ENCODE results near the gene CCR5.
"Not testable (repeated sequence)": the region's sequence is repeated elsewhere in the genome, so short reads cannot be mapped to it uniquely, and the experiment has no call there.

The CCR5 gene

GRCh38 chr3:46370839-46371518, at the start of gene CCR5:
TSS of gene CCR5 (plus strand) at chr3:46370946. CDS start at chr3:46372903, 1,957 bp downstream.
- peak; percentile 77 for DNase-seq

- DNase-seq, result no peak
Measured at GRCh38 chr3:46321461-46322104, 49.2 kb upstream of the CCR5 start.

DNA sequence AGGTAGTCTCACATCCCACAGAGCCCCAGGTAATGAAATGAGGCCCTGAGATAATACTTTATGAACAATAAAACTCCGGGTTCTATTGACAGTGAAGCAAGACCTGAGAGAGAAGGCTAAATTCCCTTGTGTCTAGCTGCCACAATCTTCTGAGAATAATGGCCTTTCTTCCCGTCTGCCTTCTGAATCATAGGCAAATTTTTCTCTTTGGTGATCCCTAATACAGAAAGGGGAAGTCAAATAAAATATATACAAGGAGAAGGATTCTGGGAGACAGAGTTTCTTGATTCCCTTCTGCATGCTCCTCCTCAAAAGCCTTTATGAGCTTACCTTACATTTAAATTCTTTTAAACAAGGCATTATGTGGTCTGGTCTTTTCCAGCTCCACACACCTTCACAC, 46.7 kb upstream of the CCR5 start:
- DNase-seq, result no peak

GRCh38 chr3:46325645-46326300, 45.0 kb upstream of the CCR5 start:
- no peak for DNase-seq

GRCh38 chr3:46330676-46331075, 40.1 kb upstream of the CCR5 start:
- not testable (repeated sequence) for DNase-seq

- DNase-seq, result no peak
Measured at GRCh38 chr3:46334741-46335478, 35.8 kb upstream of the CCR5 start.

GRCh38 chr3:46335541-46335940, 35.2 kb upstream of the CCR5 start:
- DNase-seq, result no peak

GRCh38 chr3:46337911-46338310, 32.8 kb upstream of the CCR5 start:
- DNase-seq, result no peak

DNA sequence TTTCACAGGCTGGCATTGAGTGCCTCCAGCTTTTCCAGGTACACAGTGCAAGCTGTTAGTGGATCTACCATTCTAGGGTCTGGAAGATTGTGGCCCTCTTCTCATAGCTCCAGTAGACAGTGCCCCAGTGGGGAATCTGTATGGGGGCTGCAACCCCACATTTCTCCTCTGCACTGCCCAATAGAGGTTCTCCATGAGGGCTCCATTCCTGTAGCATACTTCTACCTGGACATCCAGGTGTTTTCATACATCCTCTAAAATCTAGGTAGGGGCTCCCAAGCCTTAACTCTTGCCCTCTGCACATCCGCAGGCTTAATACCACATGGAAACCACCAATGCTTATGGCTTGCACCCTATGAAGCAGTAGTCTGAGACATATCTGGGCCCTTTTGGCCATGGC, 31.9 kb upstream of the CCR5 start:
- DNase-seq, result no peak

DNA sequence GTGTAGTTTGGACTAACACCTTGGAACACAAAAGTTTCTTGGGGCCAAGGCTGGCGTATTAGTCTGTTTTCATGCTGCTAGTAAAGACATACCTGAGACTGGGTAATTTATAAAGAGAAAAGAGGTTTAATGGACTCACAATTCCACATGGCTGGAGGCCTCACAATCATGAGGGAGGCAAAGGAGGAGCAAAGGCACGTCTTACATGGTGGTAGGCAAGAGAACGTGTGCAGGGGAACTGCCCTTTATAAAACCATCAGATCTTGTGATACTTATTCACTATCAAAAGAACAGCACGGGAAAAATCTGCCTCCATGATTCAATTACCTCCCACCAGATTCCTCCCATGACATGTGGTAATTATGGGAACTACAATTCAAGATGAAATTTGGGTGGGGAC, 26.3 kb upstream of the CCR5 start:
- no peak for DNase-seq

DNA sequence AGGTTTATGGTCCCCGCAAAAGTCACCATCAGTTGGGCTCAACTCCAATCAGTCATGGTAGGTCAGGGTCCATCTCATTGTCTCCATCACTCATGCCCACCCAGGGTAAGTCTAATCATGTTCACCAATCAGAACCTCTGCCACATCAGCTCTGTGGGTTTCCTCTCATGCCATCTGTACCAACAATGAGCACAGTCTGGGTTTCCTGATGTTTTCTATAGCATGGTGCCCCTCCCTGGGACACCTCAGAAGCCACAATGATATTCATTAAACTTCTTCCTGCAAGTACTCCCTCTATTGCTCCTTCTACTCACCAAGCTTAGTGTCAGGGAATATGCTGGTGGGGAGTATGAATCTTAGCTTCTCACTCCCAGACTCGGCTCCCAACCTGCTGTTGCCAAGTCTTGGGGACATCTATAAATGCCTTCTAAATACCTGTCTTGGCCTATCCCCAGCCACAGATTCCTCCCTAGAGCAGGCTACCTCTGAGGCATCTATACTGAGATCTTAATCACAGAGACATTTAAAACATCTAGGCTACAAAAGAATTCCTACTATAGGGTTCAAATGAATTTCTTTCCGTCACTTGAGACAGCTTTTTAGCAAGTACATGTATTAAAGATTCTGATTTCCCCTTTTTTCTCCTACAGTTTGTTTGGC, 21.8 kb upstream of the CCR5 start:
- no peak for DNase-seq

GRCh38 chr3:46349484-46350261, 21.1 kb upstream of the CCR5 start:
- DNase-seq, result peak; percentile 44

DNA sequence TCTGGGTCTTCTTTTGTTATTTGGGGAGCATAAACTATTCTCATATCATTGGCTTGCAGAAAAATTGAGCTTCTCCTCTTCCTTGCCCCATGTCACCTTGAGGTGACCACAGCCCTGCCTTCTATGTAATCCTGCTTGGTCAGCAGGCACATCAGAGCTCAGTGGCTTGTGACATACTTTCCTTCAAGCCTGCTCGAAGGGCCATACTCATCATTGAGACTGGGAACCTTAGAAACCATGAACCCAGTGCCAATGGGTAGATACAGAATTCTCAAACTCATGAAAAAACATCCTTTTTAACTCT, 20.5 kb upstream of the CCR5 start:
- DNase-seq, result no peak

- no peak for DNase-seq
Measured at GRCh38 chr3:46351646-46352045, 19.1 kb upstream of the CCR5 start.

DNA sequence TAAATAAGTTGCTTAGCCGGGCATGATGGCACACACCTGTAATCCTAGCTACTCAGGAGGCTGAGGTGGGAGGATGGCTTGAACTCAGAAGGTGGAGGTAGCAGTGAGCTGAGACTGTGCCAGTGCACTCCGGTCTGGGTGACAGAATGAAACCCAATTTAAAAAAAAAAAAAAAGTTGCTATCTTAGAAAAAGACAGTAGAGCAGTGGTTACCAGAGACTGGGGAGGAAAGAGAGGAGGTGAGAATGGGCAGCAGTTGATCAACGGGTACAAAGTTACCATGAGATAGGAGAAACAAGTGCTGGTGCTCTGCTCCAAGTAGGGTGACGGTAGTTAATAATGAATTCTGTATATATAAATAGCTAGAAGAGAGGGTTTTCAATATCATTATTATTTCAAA, 17.7 kb upstream of the CCR5 start:
- no peak for DNase-seq

DNA sequence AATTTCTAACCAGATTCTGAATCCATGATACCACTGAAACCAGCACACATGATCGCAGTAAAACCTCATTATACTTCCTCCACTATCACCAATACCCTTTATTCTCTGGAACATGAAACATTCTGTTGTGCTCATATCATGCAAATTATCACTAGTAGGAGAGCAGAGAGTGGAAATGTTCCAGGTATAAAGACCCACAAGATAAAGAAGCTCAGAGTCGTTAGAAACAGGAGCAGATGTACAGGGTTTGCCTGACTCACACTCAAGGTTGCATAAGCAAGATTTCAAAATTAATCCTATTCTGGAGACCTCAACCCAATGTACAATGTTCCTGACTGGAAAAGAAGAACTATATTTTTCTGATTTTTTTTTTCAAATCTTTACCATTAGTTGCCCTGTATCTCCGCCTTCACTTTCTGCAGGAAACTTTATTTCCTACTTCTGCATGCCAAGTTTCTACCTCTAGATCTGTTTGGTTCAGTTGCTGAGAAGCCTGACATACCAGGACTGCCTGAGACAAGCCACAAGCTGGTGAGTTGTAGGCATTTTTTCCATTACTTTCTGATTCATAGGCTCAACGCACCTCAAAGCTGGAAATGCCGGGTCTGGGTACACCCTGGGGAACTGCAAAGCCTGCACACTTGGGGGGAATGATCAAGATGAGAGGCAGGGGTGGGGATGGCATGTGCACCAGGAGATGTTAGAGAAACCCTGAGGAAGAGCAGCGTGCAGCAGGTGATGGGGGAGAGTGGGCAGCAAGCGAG, 16.9 kb upstream of the CCR5 start, which contains the start of gene CCR2:
CCR2 (plus strand) TSS at position 465 of the 764 bp plus-strand sequence. CDS start 3,417 bp downstream, outside the sequence.
- no peak for DNase-seq

DNA sequence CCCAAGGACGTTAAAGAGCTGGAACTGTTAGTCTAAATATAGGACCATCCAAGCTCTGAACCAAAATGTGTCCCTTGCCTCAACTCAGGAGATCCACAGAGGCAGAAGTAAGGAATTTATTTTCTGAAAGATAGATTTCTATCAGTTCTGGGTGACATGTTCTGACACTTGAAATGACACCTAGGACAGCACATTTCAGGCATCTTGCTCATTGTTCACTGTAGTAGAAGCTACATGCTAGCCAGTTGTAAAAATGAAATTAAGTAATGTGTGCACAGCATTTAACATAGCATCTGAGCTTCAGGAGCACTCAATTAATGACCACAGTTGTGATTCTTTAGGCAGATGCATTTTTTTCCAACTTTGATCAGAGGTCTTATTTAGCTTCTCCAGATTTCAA, 16.3 kb upstream of the CCR5 start:
- no peak for DNase-seq

DNA sequence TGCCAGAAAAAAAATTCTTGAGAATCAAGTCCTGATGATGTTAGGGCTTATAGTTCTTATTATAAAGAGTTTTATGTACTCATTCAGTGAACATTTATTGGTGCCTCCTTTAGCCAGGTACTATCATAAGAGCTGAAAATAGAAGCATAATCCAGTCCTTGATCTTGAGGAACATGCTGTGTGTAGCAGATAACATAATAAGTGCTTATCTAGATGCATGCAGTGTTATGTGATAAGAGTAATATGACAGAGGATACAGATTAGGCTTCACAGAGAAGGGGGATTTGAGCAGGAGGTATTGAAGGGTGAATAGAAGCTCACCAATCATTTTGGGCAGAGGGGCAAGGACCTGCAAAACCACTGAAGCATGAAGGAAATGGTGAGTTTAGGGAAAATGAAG, 15.8 kb upstream of the CCR5 start:
- no peak for DNase-seq

- no peak for DNase-seq
Measured at GRCh38 chr3:46356276-46356675, 14.5 kb upstream of the CCR5 start.

DNA sequence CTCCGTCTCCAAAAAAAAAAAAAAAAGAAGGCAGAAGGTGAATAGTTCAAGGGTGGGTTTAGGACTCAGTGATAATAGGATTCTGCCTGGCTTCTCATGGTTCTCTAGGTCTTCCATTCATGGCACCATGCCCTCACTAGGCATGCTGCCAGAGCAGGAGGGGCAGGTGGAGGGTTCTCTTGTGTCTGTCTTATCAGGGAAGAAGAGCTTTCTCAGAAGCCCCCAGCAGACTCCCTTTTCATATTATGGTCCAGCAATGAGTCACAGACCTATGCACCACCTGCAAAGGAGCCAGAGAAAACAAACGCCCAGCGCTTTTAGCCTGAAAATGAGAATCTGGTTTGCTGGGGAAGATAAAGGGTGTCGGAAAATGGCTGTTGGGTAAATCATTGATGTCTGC, 13.8 kb upstream of the CCR5 start:
- DNase-seq, result no peak

DNA sequence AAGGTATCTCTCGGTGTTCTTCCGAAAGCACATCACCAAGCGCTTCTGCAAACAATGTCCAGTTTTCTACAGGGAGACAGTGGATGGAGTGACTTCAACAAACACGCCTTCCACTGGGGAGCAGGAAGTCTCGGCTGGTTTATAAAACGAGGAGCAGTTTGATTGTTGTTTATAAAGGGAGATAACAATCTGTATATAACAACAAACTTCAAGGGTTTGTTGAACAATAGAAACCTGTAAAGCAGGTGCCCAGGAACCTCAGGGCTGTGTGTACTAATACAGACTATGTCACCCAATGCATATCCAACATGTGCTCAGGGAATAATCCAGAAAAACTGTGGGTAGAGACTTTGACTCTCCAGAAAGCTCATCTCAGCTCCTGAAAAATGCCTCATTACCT, 12.3 kb upstream of the CCR5 start:
- no peak for DNase-seq

Data from CD4-positive, alpha-beta T cell treated with Interleukin-4 for 4 hours (primary cell).